Astrocyte (in vitro differentiated cells and primary cell): ENCODE measurements around the gene LRIG1. TPM values are rescaled to one million over a fixed set of nuclear protein-coding genes. Genes with fewer than 3 reads are reported as not detected.

Source experiments
- DNase-seq: peaks from one replicate; pipeline ENCODE4 v3.0.0-alpha.2; 2010; ENCODE audit warnings: low read depth
- FAIRE-seq: peaks from 2 replicates; lab custom pipeline; 2011; peaks lifted over from hg19 to GRCh38; lab: Jason Lieb, UNC
- H2AFZ ChIP-seq: 2 replicates; pipeline ENCODE4 v1.6.0; 2012; ENCODE audit warnings: low read depth, low read length, inconsistent platforms
- H3K27ac ChIP-seq: 2 replicates; pipeline ENCODE4 v1.5.1; 2011; ENCODE audit warnings: low read depth, low read length, inconsistent platforms
- H3K27me3 ChIP-seq: 2 replicates; pipeline ENCODE4 v1.6.0; 2011; ENCODE audit warnings: low read length, inconsistent platforms; ENCODE audit not compliant: insufficient read depth
- H3K36me3 ChIP-seq: 2 replicates; pipeline ENCODE4 v1.5.1; 2011; ENCODE audit warnings: low read length, inconsistent platforms; ENCODE audit not compliant: insufficient read depth
- H3K4me1 ChIP-seq: 2 replicates; pipeline ENCODE4 v1.5.1; 2011; ENCODE audit warnings: low read length, inconsistent platforms; ENCODE audit not compliant: insufficient read depth
- H3K4me2 ChIP-seq: 2 replicates; pipeline ENCODE4 v1.6.0; 2012; ENCODE audit warnings: low read length, inconsistent platforms
- H3K4me3 ChIP-seq: 2 replicates; pipeline ENCODE4 v1.5.1; 2011; ENCODE audit warnings: low read depth, mild to moderate bottlenecking, low read length, inconsistent platforms; ENCODE audit not compliant: insufficient read depth
- H3K79me2 ChIP-seq: 2 replicates; pipeline ENCODE4 v1.6.0; 2012; ENCODE audit warnings: mild to moderate bottlenecking, low read length, inconsistent platforms; ENCODE audit not compliant: insufficient read depth
- H3K9ac ChIP-seq: 2 replicates; pipeline ENCODE4 v1.6.0; 2012; ENCODE audit warnings: mild to moderate bottlenecking, low read length, inconsistent platforms
- H3K9me3 ChIP-seq: 2 replicates; pipeline ENCODE4 v1.5.1; 2012; ENCODE audit warnings: low read depth, mild to moderate bottlenecking, low read length, inconsistent platforms; ENCODE audit not compliant: insufficient read depth
- H4K20me1 ChIP-seq: 2 replicates; pipeline ENCODE4 v1.6.0; 2012; ENCODE audit warnings: low read length, inconsistent platforms; ENCODE audit not compliant: insufficient read depth
- H3K27ac Mint-ChIP-seq: one replicate; pipeline ENCODE4 v1.8.0; 2021; ENCODE audit warnings: mild to moderate bottlenecking, mixed read lengths; ENCODE audit not compliant: unreplicated experiment
- H3K27me3 Mint-ChIP-seq: one replicate; pipeline ENCODE4 v1.8.0; 2021; ENCODE audit warnings: low read depth, mixed read lengths; ENCODE audit not compliant: unreplicated experiment
- H3K36me3 Mint-ChIP-seq: one replicate; pipeline ENCODE4 v1.8.0; 2021; ENCODE audit warnings: low read depth, mixed read lengths; ENCODE audit not compliant: unreplicated experiment
- H3K4me1 Mint-ChIP-seq: one replicate; pipeline ENCODE4 v1.8.0; 2021; ENCODE audit warnings: low read depth, mixed read lengths; ENCODE audit not compliant: unreplicated experiment
- H3K4me3 Mint-ChIP-seq: one replicate; pipeline ENCODE4 v1.8.0; 2021; ENCODE audit warnings: mild to moderate bottlenecking, moderate library complexity, mixed read lengths; ENCODE audit not compliant: unreplicated experiment
- H3K9me3 Mint-ChIP-seq: one replicate; pipeline ENCODE4 v1.8.0; 2021; ENCODE audit warnings: mild to moderate bottlenecking, mixed read lengths; ENCODE audit not compliant: unreplicated experiment
- CTCF ChIP-seq: IDR thresholded peaks from 2 replicates; pipeline ENCODE4 v1.5.1; 2011; ENCODE audit warnings: low read depth, mild to moderate bottlenecking, inconsistent platforms, low read length, moderate library complexity; ENCODE audit not compliant: insufficient read depth
- EZH2 ChIP-seq: IDR thresholded peaks from 2 replicates; pipeline ENCODE4 v1.6.1; 2012; ENCODE audit warnings: mild to moderate bottlenecking, low read length, inconsistent platforms; ENCODE audit not compliant: insufficient read depth
- total RNA-seq: library from RNA; stranded (reverse); gene quantifications from 2 replicates; pipeline ENCODE4 v1.2.1, GENCODE V29; 2021

LRIG1 gene
- total RNA-seq, 1 donor from 2014 or later, result 39.7 TPM

GRCh38 chr3:66407611-66408218 is 93.1 kb downstream of the LRIG1 start:
- H3K4me1 Mint-ChIP-seq, result peaks cover 41% of the 10 kb centered on the region
- no peaks in the 10 kb centered on the region for H3K79me2 ChIP-seq
- DNase-seq, result no peak

GRCh38 chr3:66406831-66407610 is 93.8 kb downstream of the LRIG1 start:
- Mint-ChIP-seq H3K4me1 (peaks cover 41% of the 10 kb centered on the region), H3K36me3 (peaks cover 38% of the 10 kb centered on the region), H3K27me3 (no peaks in the 10 kb centered on the region), H3K9me3 (no peaks in the 10 kb centered on the region), H3K4me3 (no peak overlapping the region), H3K27ac (no peak overlapping the region)
- peaks cover 3% of the 10 kb centered on the region for H3K36me3 ChIP-seq
- FAIRE-seq (no peak), DNase-seq (no peak)
- no peak overlapping the region for H3K4me3 ChIP-seq
- H3K4me2 ChIP-seq, result no peak overlapping the region
- TF ChIP-seq EZH2 (no peak), CTCF (no peak)
- no peaks in the 10 kb centered on the region for H3K79me2 ChIP-seq
- H3K4me1 ChIP-seq, result peaks cover 37% of the 10 kb centered on the region
- H3K27ac ChIP-seq, result no peak overlapping the region
- no peaks in the 10 kb centered on the region for H4K20me1 ChIP-seq
- H3K27me3 ChIP-seq, result no peaks in the 10 kb centered on the region
- H2AFZ ChIP-seq, result no peak overlapping the region
- H3K9ac ChIP-seq, result no peak overlapping the region
- H3K9me3 ChIP-seq, result no peaks in the 10 kb centered on the region

More at GRCh38 chr3:66407611-66408218, 93.1 kb downstream of the LRIG1 start:
- TF ChIP-seq EZH2 (no peak), CTCF (peak; percentile 75)
- no peaks in the 10 kb centered on the region for H3K9me3 ChIP-seq
- Mint-ChIP-seq H3K9me3 (no peaks in the 10 kb centered on the region), H3K4me3 (no peak overlapping the region), H3K36me3 (peaks cover 39% of the 10 kb centered on the region), H3K27me3 (no peaks in the 10 kb centered on the region), H3K27ac (peak overlapping the region; percentile 26)
- no peaks in the 10 kb centered on the region for H4K20me1 ChIP-seq
- H2AFZ ChIP-seq, result no peak overlapping the region
- FAIRE-seq, result no peak
- peaks cover 3% of the 10 kb centered on the region for H3K36me3 ChIP-seq
- H3K4me3 ChIP-seq, result no peak overlapping the region
- no peak overlapping the region for H3K27ac ChIP-seq
- H3K4me1 ChIP-seq, result peaks cover 34% of the 10 kb centered on the region
- H3K4me2 ChIP-seq, result no peak overlapping the region
- H3K27me3 ChIP-seq, result no peaks in the 10 kb centered on the region
- H3K9ac ChIP-seq, result no peak overlapping the region

- Histone ChIP-seq H2AFZ (no peak overlapping the region), H3K36me3 (peaks cover 3% of the 10 kb centered on the region), H3K4me1 (peaks cover 46% of the 10 kb centered on the region), H3K4me3 (no peak overlapping the region), H3K4me2 (peak overlapping the region; percentile 52), H3K27me3 (no peaks in the 10 kb centered on the region), H4K20me1 (no peaks in the 10 kb centered on the region), H3K27ac (peak overlapping the region; percentile 19), H3K9me3 (no peaks in the 10 kb centered on the region), H3K9ac (peak overlapping the region; percentile 55), H3K79me2 (no peaks in the 10 kb centered on the region)
- H3K36me3 Mint-ChIP-seq, result peaks cover 33% of the 10 kb centered on the region
- H3K9me3 Mint-ChIP-seq, result no peaks in the 10 kb centered on the region
- DNase-seq (no peak), FAIRE-seq (no peak)
- H3K4me1 Mint-ChIP-seq, result peaks cover 41% of the 10 kb centered on the region
- TF ChIP-seq EZH2 (no peak), CTCF (no peak)
- H3K27ac Mint-ChIP-seq, result no peak overlapping the region
- H3K4me3 Mint-ChIP-seq, result no peak overlapping the region
- H3K27me3 Mint-ChIP-seq, result no peaks in the 10 kb centered on the region
These were observed 94.7 kb downstream of the LRIG1 start for GRCh38 chr3:66406163-66406562.
